Heart right ventricle (tissue), 16 donors: Measurements from ENCODE around the gene ZNF764. TPM values are rescaled to one million over a fixed set of nuclear protein-coding genes. Genes with fewer than 3 reads are reported as not detected.
"Not testable (repeated sequence)": the region's sequence is repeated elsewhere in the genome, so short reads cannot be mapped to it uniquely, and the experiment has no call there.

Experiments
- ATAC-seq, 8 donors: fragments of 200-7000 bp; cut with Tn5 transposase; one replicate each; pipeline ENCODE4 v1.9.1; 2020; ENCODE audit warnings: mild to moderate bottlenecking in 8 of 8, moderate library complexity in 8 of 8, moderate number of reproducible peaks in 1 of 8
- DNase-seq, 2 donors: peaks; one replicate each; pipeline ENCODE4 v3.0.0-alpha.2; 2020
- H3K27ac ChIP-seq, 10 donors: fragments of 200-600 bp; sonication (generic) in 2 of 10; one replicate each; pipeline versions ENCODE4 v1.5.0 to v1.8.0; 2020 to 2022; ENCODE audit warnings: mild to moderate bottlenecking in 3 of 10
- H3K27me3 ChIP-seq, 7 donors: fragments of 200-600 bp; one replicate each; pipeline ENCODE4 v1.8.0; 2021 to 2022; ENCODE audit warnings: mild to moderate bottlenecking in 2 of 7
- H3K36me3 ChIP-seq, 9 donors: fragments of 200-600 bp; sonication (generic) in 1 of 9; one replicate each; pipeline versions ENCODE4 v1.5.0 to v1.8.0; 2020 to 2022; ENCODE audit warnings: mild to moderate bottlenecking in 2 of 9
- H3K4me1 ChIP-seq, 9 donors: fragments of 200-600 bp; sonication (generic) in 1 of 9; one replicate each; pipeline versions ENCODE4 v1.5.0 to v1.8.0; 2020 to 2022; ENCODE audit warnings: mild to moderate bottlenecking in 4 of 9
- H3K4me3 ChIP-seq, 10 donors: fragments of 200-600 bp; sonication (generic) in 2 of 10; one replicate each; pipeline versions ENCODE4 v1.5.0 to v1.8.0; 2020 to 2022; ENCODE audit warnings: mild to moderate bottlenecking in 7 of 10, moderate library complexity in 2 of 10
- H3K9me3 ChIP-seq, 11 donors: fragments of 200-600 bp in 10 of 11; sonication (generic) in 2 of 11; one replicate each; pipeline versions ENCODE4 v1.5.0 to v1.8.0; 2013 to 2022; ENCODE audit warnings: mild to moderate bottlenecking in 2 of 11, control low read depth in 1 of 11, moderate library complexity in 1 of 11
- CTCF ChIP-seq, 9 donors: fragments of 200-600 bp; sonication (generic) in 2 of 9; IDR thresholded peaks; one replicate each; pipeline versions ENCODE4 v1.5.0 to v1.8.0; 2021 to 2022; ENCODE audit warnings: antibody characterized with exemption in 9 of 9, mild to moderate bottlenecking in 5 of 9, moderate library complexity in 1 of 9
- WGBS, 2 donors: extraction: QIAGEN DNeasy Blood & Tissue Kit; methylation state at CpG; one replicate each; pipeline ENCODE4 v1.1.7; 2013; ENCODE audit warnings: inconsistent platforms in 1 of 2; 5-methylcytosine and 5-hydroxymethylcytosine counted together
- intact Hi-C, 10 donors: fragments of 100-400 bp; cut with DNase I; formaldehyde crosslinking; loops; one replicate each; pipeline versions ENCODE4 v1.11.1 to v1.14.2; 2022
- polyA plus RNA-seq, 2 donors: library from polyadenylated mRNA; stranded (reverse); fragments of 200-250 nt; gene quantifications; one replicate each; pipeline ENCODE4 v1.2.3, GENCODE V29; 2013
- total RNA-seq, 10 donors: library from RNA; stranded (reverse); fragmentation: NEBNext Ultra II Directional in 3 of 10; extraction: Animal tissue kit (Norgen Biotek cat#: 25700) in 3 of 10; gene quantifications; one replicate each; pipeline versions ENCODE4 v1.2.1 to v1.2.4, GENCODE V29; 2021 to 2023
- donor health status: Arrhythmogenic right ventricular cardiomyopathy.
- donor health status: ischemic (EF 13 %, LVEDD 7.1; RV severe dilation, severe dysfunction).
- donor health status: healthy with polysubstance abuse.
- donor health status: DM: no; HTN: yes; CAD: no.
- donor health status: DM: no; HTN: no; CAD: no.
- donor health status: ischemic (EF 25% LVEDD 6.9; RV normal size, moderate dysfunction).
- donor health status: ischemic (EF 25% LVEDD 5.7; RV mildly dilated, moderate dysfunction).
- donor health status: healthy.
- donor health status: DM: yes; HTN: yes; CAD: no.
- donor health status: Ischemic cardiomyopathy.
- donor health status: ischemic (EF 35%, LVEDD 5.7; RV mildly dilated, moderate dysfunction).
- donor health status: nonischemic (EF 11% LVEDD 7.7; RV severe dilation, severe dysfunction).
- donor health status: DM: yes; HTN: yes; CAD: no.
- donor health status: PGD.
- donor health status: ischemic (EF 29% LVEDD 5.4; RV normal size, mild dysfunction).
- donor health status: nonischemic (EF 23%, LVEDD 6.1; RV moderate dilation, normal function).

The ZNF764 gene
- total and polyA plus RNA-seq, 12 donors, result 5.6 to 15.3 (median 10.3) TPM

- 95 to 99% methylated on average over 2 of the region's 2 CpGs for WGBS, 2 donors
- no peak overlapping the region for H3K27ac ChIP-seq
- no peak for ATAC-seq
- peaks cover 3 to 42% (median 18%) of the 10 kb centered on the region in 9 donors for H3K4me1 ChIP-seq
- DNase-seq, result no peak
- H3K27me3 ChIP-seq, result no peaks in the 10 kb centered on the region
- H3K9me3 ChIP-seq, result peaks cover 0 to 7% (median 0%) of the 10 kb centered on the region in 11 donors
- no peak overlapping the region for H3K4me3 ChIP-seq
- peaks cover 0 to 39% (median 25%) of the 10 kb centered on the region in 9 donors for H3K36me3 ChIP-seq
- TF ChIP-seq CTCF (IDR thresholded peaks at IDR 0.05), result no peak
- intact Hi-C loops, result loop anchor here in 2 of 10 donors (10.0 kb wide), 1 partner anchor 156 kb away; the partner anchor contains the start of gene SEPHS2 (in 2 of the 2)
Observed at GRCh38 chr16:30600929-30601328, 42.8 kb upstream of the ZNF764 start.

- no peak for ATAC-seq
- intact Hi-C loops, result loop anchor here in 2 of 10 donors (10.0 kb wide), 1 partner anchor 155 kb away; the partner anchor contains the start of gene SEPHS2 (in 2 of the 2)
- no peak for DNase-seq
- TF ChIP-seq CTCF (IDR thresholded peaks at IDR 0.05), result no peak
- Histone ChIP-seq H3K9me3 (peaks cover 0 to 7% (median 0%) of the 10 kb centered on the region in 11 donors), H3K4me3 (no peak overlapping the region), H3K4me1 (peaks cover 3 to 35% (median 18%) of the 10 kb centered on the region in 9 donors), H3K27me3 (no peaks in the 10 kb centered on the region), H3K36me3 (peaks cover 0 to 32% (median 20%) of the 10 kb centered on the region in 9 donors), H3K27ac (no peak overlapping the region)
- whole genome bisulfite sequencing, 2 donors, result 84 to 94% methylated on average over 3 of the region's 3 CpGs
Observed at GRCh38 chr16:30600215-30600614, 42.0 kb upstream of the ZNF764 start.

GRCh38 chr16:30592871-30593270 is 34.7 kb upstream of the ZNF764 start:
- WGBS, 2 donors, result 95 to 98% methylated on average over 4 of the region's 4 CpGs
- Histone ChIP-seq H3K9me3 (peaks cover 0 to 7% (median 0%) of the 10 kb centered on the region in 11 donors), H3K36me3 (peaks cover 0 to 4% (median 0%) of the 10 kb centered on the region in 9 donors), H3K27ac (no peak overlapping the region), H3K27me3 (no peaks in the 10 kb centered on the region), H3K4me1 (no peaks in the 10 kb centered on the region), H3K4me3 (no peak overlapping the region)
- intact Hi-C loops, result no loop called here
- TF ChIP-seq CTCF (IDR thresholded peaks at IDR 0.05), result no peak
- no peak for DNase-seq
- no peak for ATAC-seq

- WGBS, 2 donors, result 98% methylated on average over 9 of the region's 9 CpGs
Observed at GRCh38 chr16:30590869-30591268, 32.7 kb upstream of the ZNF764 start.

GRCh38 chr16:30589582-30589981 is 31.4 kb upstream of the ZNF764 start:
- H3K27ac ChIP-seq, DNase-seq, H3K36me3 ChIP-seq, H3K9me3 ChIP-seq, ATAC-seq, H3K4me3 ChIP-seq, H3K27me3 ChIP-seq: not testable (repeated sequence)
- intact Hi-C loops, result loop anchor here in 6 of 10 donors (5.0 to 10.0 kb wide), 6 partner anchors 38 to 142 kb away; partner anchors contain the start of genes ZNF747 (in 3 of the 6) and SEPHS2 (in 1 of the 6)
- peaks cover 3 to 18% (median 11%) of the 10 kb centered on the region in 9 donors for H3K4me1 ChIP-seq
- 92 to 98% methylated on average over 2 of the region's 2 CpGs for WGBS, 2 donors

More at GRCh38 chr16:30590869-30591268, 32.7 kb upstream of the ZNF764 start:
- intact Hi-C loops, ATAC-seq, H3K27me3 ChIP-seq, H3K4me3 ChIP-seq, H3K9me3 ChIP-seq, DNase-seq, H3K27ac ChIP-seq, H3K36me3 ChIP-seq: not testable (repeated sequence)
- H3K4me1 ChIP-seq, result peaks cover 0 to 12% (median 5%) of the 10 kb centered on the region in 9 donors
